Left lung (tissue), 10 donors: ENCODE results near the gene IL1R2. TPM values are rescaled to one million over a fixed set of nuclear protein-coding genes. Genes with fewer than 3 reads are reported as not detected.

Experiments
- ATAC-seq: fragments of 200-7000 bp; cut with Tn5 transposase; one replicate; pipeline ENCODE4 v1.9.1; 2020; ENCODE audit warnings: moderate library complexity
- DNase-seq, 4 donors: peaks; one replicate each; pipeline ENCODE4 v3.0.0-alpha.2; 2013 to 2020
- H3K27ac ChIP-seq, 2 donors: fragments of 200-600 bp; sonication (generic) in 1 of 2; one replicate each; pipeline versions ENCODE4 v1.5.0 to v1.8.0; 2020 to 2021
- H3K27me3 ChIP-seq, 2 donors: fragments of 200-600 bp; sonication (generic) in 1 of 2; one replicate each; pipeline versions ENCODE4 v1.5.0 to v1.8.0; 2020 to 2021
- H3K36me3 ChIP-seq, 2 donors: fragments of 200-600 bp; sonication (generic) in 1 of 2; one replicate each; pipeline versions ENCODE4 v1.5.0 to v1.8.0; 2020 to 2021
- H3K4me1 ChIP-seq, 2 donors: fragments of 200-600 bp; one replicate each; pipeline ENCODE4 v1.8.0; 2021
- H3K4me3 ChIP-seq, 2 donors: fragments of 200-600 bp; sonication (generic) in 1 of 2; one replicate each; pipeline versions ENCODE4 v1.5.0 to v1.8.0; 2020 to 2021; ENCODE audit warnings: mild to moderate bottlenecking in 1 of 2
- H3K9me3 ChIP-seq, 2 donors: fragments of 200-600 bp; sonication (generic) in 1 of 2; one replicate each; pipeline versions ENCODE4 v1.5.0 to v1.8.0; 2020 to 2021
- CTCF ChIP-seq, 2 donors: fragments of 200-600 bp; sonication (generic) in 1 of 2; IDR thresholded peaks; one replicate each; pipeline versions ENCODE4 v1.5.0 to v1.8.0; 2021; ENCODE audit warnings: antibody characterized with exemption in 2 of 2
- intact Hi-C, 2 donors: fragments of 100-400 bp; cut with DNase I; formaldehyde crosslinking; loops; one replicate each; pipeline versions ENCODE4 v1.11.2 to v1.14.2; 2022
- polyA plus RNA-seq, 6 donors: library from polyadenylated mRNA; unstranded; fragments of 120-200 nt; gene quantifications; one replicate each; pipeline ENCODE4 v1.2.1, GENCODE V29; 2013; ENCODE audit not compliant: insufficient read length in 6 of 6
- total RNA-seq, 2 donors: library from RNA; stranded (reverse); fragmentation: NEBNext Ultra II Directional; extraction: Animal tissue kit (Norgen Biotek cat#: 25700); gene quantifications; one replicate each; pipeline ENCODE4 v1.2.1, GENCODE V29; 2021
- donor health status: DM: no; HTN: yes; CAD: no.
- donor health status: DM: no; HTN: no; CAD: no.

IL1R2 gene
- total and polyA plus RNA-seq, 8 donors, result 0.52 to 195 (median 0.80) TPM

- no peak for ATAC-seq
Measured at GRCh38 chr2:101998556-101998895, 6.8 kb downstream of the IL1R2 start.

GRCh38 chr2:101998896-101999789, 7.4 kb downstream of the IL1R2 start:
- Histone ChIP-seq H3K4me3 (peak overlapping the region in 1 of 2 donors; percentile 52), H3K27ac (no peak overlapping the region), H3K4me1 (peaks cover 3 to 19% of the 10 kb centered on the region in 2 donors), H3K9me3 (no peaks in the 10 kb centered on the region), H3K36me3 (peaks cover 0 to 61% of the 10 kb centered on the region in 2 donors), H3K27me3 (no peaks in the 10 kb centered on the region)
- ATAC-seq (peak; percentile 49), DNase-seq (no peak)
- TF ChIP-seq CTCF (IDR thresholded peaks at IDR 0.05), result no peak
- intact Hi-C loops, result no loop called here

More at GRCh38 chr2:101998556-101998895, 6.8 kb downstream of the IL1R2 start:
- peak overlapping the region in 1 of 2 donors; percentile 52 for H3K4me3 ChIP-seq
- intact Hi-C loops, result no loop called here
- no peak for DNase-seq
- no peaks in the 10 kb centered on the region for H3K27me3 ChIP-seq
- no peaks in the 10 kb centered on the region for H3K9me3 ChIP-seq
- H3K36me3 ChIP-seq, result peaks cover 0 to 61% of the 10 kb centered on the region in 2 donors
- H3K27ac ChIP-seq, result no peak overlapping the region
- H3K4me1 ChIP-seq, result peaks cover 0 to 17% of the 10 kb centered on the region in 2 donors
- no peak for TF ChIP-seq CTCF (IDR thresholded peaks at IDR 0.05)

- Histone ChIP-seq H3K27ac (no peak overlapping the region), H3K36me3 (peaks cover 0 to 61% of the 10 kb centered on the region in 2 donors), H3K4me1 (peaks cover 5 to 20% of the 10 kb centered on the region in 2 donors), H3K4me3 (no peak overlapping the region), H3K9me3 (no peaks in the 10 kb centered on the region), H3K27me3 (no peaks in the 10 kb centered on the region)
- intact Hi-C loops, result no loop called here
- no peak for TF ChIP-seq CTCF (IDR thresholded peaks at IDR 0.05)
- DNase-seq, result no peak
- ATAC-seq, result no peak
Measured at GRCh38 chr2:102000012-102000411, 8.3 kb downstream of the IL1R2 start.

- Histone ChIP-seq H3K27me3 (no peaks in the 10 kb centered on the region), H3K9me3 (no peaks in the 10 kb centered on the region), H3K4me3 (peak overlapping the region in 1 of 2 donors; percentile 3), H3K4me1 (peaks cover 12 to 25% of the 10 kb centered on the region in 2 donors), H3K36me3 (peaks cover 0 to 62% of the 10 kb centered on the region in 2 donors), H3K27ac (no peak overlapping the region)
- no peak for TF ChIP-seq CTCF (IDR thresholded peaks at IDR 0.05)
- ATAC-seq (no peak), DNase-seq (no peak)
- intact Hi-C loops, result no loop called here
Measured at GRCh38 chr2:102000813-102001766, 9.3 kb downstream of the IL1R2 start.

- Histone ChIP-seq H3K36me3 (peaks cover 0 to 62% of the 10 kb centered on the region in 2 donors), H3K9me3 (no peaks in the 10 kb centered on the region), H3K4me1 (peaks cover 12 to 27% of the 10 kb centered on the region in 2 donors), H3K27me3 (no peaks in the 10 kb centered on the region), H3K27ac (no peak overlapping the region), H3K4me3 (no peak overlapping the region)
- TF ChIP-seq CTCF (IDR thresholded peaks at IDR 0.05), result no peak
- ATAC-seq, result no peak
- intact Hi-C loops, result no loop called here
- DNase-seq, result no peak
Measured at GRCh38 chr2:102001767-102002142, 10.0 kb downstream of the IL1R2 start.
